H9 (cell line): ENCODE measurements around the gene C21orf58. TPM values are rescaled to one million over a fixed set of nuclear protein-coding genes. Genes with fewer than 3 reads are reported as not detected.

Experiments used
- DNase-seq: peaks from one replicate; pipeline ENCODE4 v3.0.0-alpha.2; 2017
- H2AFZ ChIP-seq: one replicate; pipeline ENCODE4 v1.6.1; 2013; ENCODE audit warnings: mild to moderate bottlenecking, low read length, control low read depth, moderate library complexity
- H2AK5ac ChIP-seq: 2 replicates; pipeline ENCODE4 v1.6.1; 2013; ENCODE audit warnings: low read length, control low read depth, mixed read lengths; ENCODE audit not compliant: insufficient read length
- H2BK120ac ChIP-seq: one replicate; pipeline ENCODE4 v1.6.1; 2013; ENCODE audit warnings: low read depth, mild to moderate bottlenecking, low read length, control low read depth, inconsistent platforms; ENCODE audit not compliant: poor library complexity, severe bottlenecking
- H2BK12ac ChIP-seq: 2 replicates; pipeline ENCODE4 v1.6.1; 2013; ENCODE audit warnings: low read length, control low read depth, mixed read lengths, low read depth; ENCODE audit not compliant: insufficient read length
- H2BK15ac ChIP-seq: 2 replicates; pipeline ENCODE4 v1.6.1; 2013; ENCODE audit warnings: low read depth, low read length, control low read depth
- H2BK20ac ChIP-seq: one replicate; pipeline ENCODE4 v1.6.1; 2013; ENCODE audit warnings: low read depth, mild to moderate bottlenecking, low read length, control low read depth, inconsistent platforms; ENCODE audit not compliant: poor library complexity, severe bottlenecking
- H2BK5ac ChIP-seq: 2 replicates; pipeline ENCODE4 v1.6.1; 2013; ENCODE audit warnings: low read length, control low read depth, mixed read lengths; ENCODE audit not compliant: insufficient read length
- H3K14ac ChIP-seq: 2 replicates; pipeline ENCODE4 v1.6.1; 2013; ENCODE audit warnings: low read length, control low read depth; ENCODE audit not compliant: insufficient read depth
- H3K18ac ChIP-seq: 2 replicates; pipeline ENCODE4 v1.6.1; 2013; ENCODE audit warnings: low read depth, mild to moderate bottlenecking, mixed read lengths, low read length, control low read depth; ENCODE audit not compliant: insufficient read length
- H3K23ac ChIP-seq: 2 replicates; pipeline ENCODE4 v1.6.1; 2013; ENCODE audit warnings: low read length, control low read depth, mixed read lengths, low read depth; ENCODE audit not compliant: insufficient read length
- H3K23me2 ChIP-seq: 2 replicates; pipeline ENCODE4 v1.6.1; 2013; ENCODE audit warnings: low read depth, mild to moderate bottlenecking, mixed read lengths, low read length, control low read depth; ENCODE audit not compliant: insufficient read length, poor library complexity, severe bottlenecking
- H3K27ac ChIP-seq: 2 replicates; pipeline ENCODE4 v1.5.1; 2013; ENCODE audit warnings: low read length, control low read depth, mixed read lengths, low read depth; ENCODE audit not compliant: insufficient read length
- H3K27me3 ChIP-seq: 2 replicates; pipeline ENCODE4 v1.6.1; 2013; ENCODE audit warnings: low read length, control low read depth, inconsistent platforms; ENCODE audit not compliant: insufficient read depth
- H3K4ac ChIP-seq: 2 replicates; pipeline ENCODE4 v1.6.1; 2013; ENCODE audit warnings: low read depth, mild to moderate bottlenecking, control low read depth, inconsistent platforms, low read length, moderate library complexity
- H3K4me1 ChIP-seq: 2 replicates; pipeline ENCODE4 v1.6.1; 2013; ENCODE audit warnings: low read length, control low read depth, inconsistent platforms; ENCODE audit not compliant: insufficient read depth
- H3K4me2 ChIP-seq: 2 replicates; pipeline ENCODE4 v1.6.1; 2013; ENCODE audit warnings: low read length, control low read depth, mixed read lengths; ENCODE audit not compliant: insufficient read length, insufficient read depth
- H3K56ac ChIP-seq: 2 replicates; pipeline ENCODE4 v1.6.1; 2013; ENCODE audit warnings: low read depth, mild to moderate bottlenecking, mixed read lengths, low read length, control low read depth; ENCODE audit not compliant: insufficient read length
- H3K79me1 ChIP-seq: 2 replicates; pipeline ENCODE4 v1.6.1; 2013; ENCODE audit warnings: low read depth, mild to moderate bottlenecking, moderate library complexity, low read length, control low read depth, inconsistent platforms; ENCODE audit not compliant: insufficient read depth, poor library complexity, severe bottlenecking
- H3K79me2 ChIP-seq: 2 replicates; pipeline ENCODE4 v1.6.1; 2013; ENCODE audit warnings: low read length, control low read depth, inconsistent platforms; ENCODE audit not compliant: insufficient read depth
- H3K9ac ChIP-seq: 2 replicates; pipeline ENCODE4 v1.6.1; 2013; ENCODE audit warnings: low read length, control low read depth, mixed read lengths; ENCODE audit not compliant: insufficient read length; ENCODE audit errors: extremely low read depth
- H3K9me3 ChIP-seq: one replicate; pipeline ENCODE4 v1.6.1; 2013; ENCODE audit warnings: low read depth, low read length, inconsistent platforms; ENCODE audit not compliant: control insufficient read depth
- H3T11ph ChIP-seq: one replicate; pipeline ENCODE4 v1.6.1; 2013; ENCODE audit warnings: mild to moderate bottlenecking, low read length, control low read depth, inconsistent platforms
- H4K20me1 ChIP-seq: one replicate; pipeline ENCODE4 v1.6.1; 2013; ENCODE audit not compliant: control insufficient read depth, insufficient read length, insufficient read depth
- H4K5ac ChIP-seq: 2 replicates; pipeline ENCODE4 v1.6.1; 2013; ENCODE audit warnings: low read depth, mild to moderate bottlenecking, mixed read lengths, low read length, control low read depth; ENCODE audit not compliant: insufficient read length
- H4K8ac ChIP-seq: replicated peaks from 2 replicates; pipeline ENCODE4 v1.6.1; 2013; ENCODE audit warnings: low read length, control low read depth, mixed read lengths, low read depth; ENCODE audit not compliant: insufficient read length
- H4K91ac ChIP-seq: 2 replicates; pipeline ENCODE4 v1.6.1; 2013; ENCODE audit warnings: low read depth, mild to moderate bottlenecking, moderate library complexity, mixed read lengths, low read length, control low read depth; ENCODE audit not compliant: insufficient read length
- H3K27ac Mint-ChIP-seq, 3 experiments: 2 replicates in 2 of 3; 3 replicates in 1 of 3; pipeline ENCODE4 v1.8.0; 2020 to 2021; ENCODE audit warnings: mixed read lengths in 3 of 3, mild to moderate bottlenecking in 1 of 3, moderate library complexity in 1 of 3
- H3K27me3 Mint-ChIP-seq: 2 replicates; pipeline ENCODE4 v1.8.0; 2021; ENCODE audit warnings: low read depth, mild to moderate bottlenecking, moderate library complexity, mixed read lengths
- H3K36me3 Mint-ChIP-seq, 3 experiments: 2 replicates in 2 of 3; 3 replicates in 1 of 3; pipeline ENCODE4 v1.8.0; 2020 to 2021; ENCODE audit warnings: low read depth in 3 of 3, mixed read lengths in 3 of 3; ENCODE audit not compliant: insufficient read depth in 1 of 3
- H3K4me1 Mint-ChIP-seq, 2 experiments: 2 replicates each; pipeline ENCODE4 v1.8.0; 2020; ENCODE audit warnings: mixed read lengths in 2 of 2
- H3K4me3 Mint-ChIP-seq, 2 experiments: 2 replicates in 1 of 2; 3 replicates in 1 of 2; pipeline ENCODE4 v1.8.0; 2020 to 2021; ENCODE audit warnings: mild to moderate bottlenecking in 2 of 2, mixed read lengths in 2 of 2, moderate library complexity in 1 of 2
- H3K9me3 Mint-ChIP-seq, 2 experiments: 2 replicates in 1 of 2; 3 replicates in 1 of 2; pipeline ENCODE4 v1.8.0; 2020; ENCODE audit warnings: mild to moderate bottlenecking in 2 of 2, mixed read lengths in 2 of 2, moderate library complexity in 1 of 2
- CTCF ChIP-seq: fragments of 200-600 bp; sonication (generic); conservative IDR thresholded peaks from 3 replicates; pipeline ENCODE4 v1.8.0; 2021; ENCODE audit warnings: antibody characterized with exemption, mild to moderate bottlenecking
- WGBS: extraction: QIAGEN DNeasy Blood & Tissue Kit; methylation state at CpG from one replicate; pipeline ENCODE4 v1.1.7; 2013; ENCODE audit warnings: missing lambda C conversion rate, low lambda C conversion rate, mixed read lengths; ENCODE audit not compliant: insufficient read length; ENCODE audit errors: extremely low coverage; 5-methylcytosine and 5-hydroxymethylcytosine counted together
- total RNA-seq: library from RNA; stranded (reverse); gene quantifications from 2 replicates; pipeline ENCODE4 v1.2.1, GENCODE V29; 2021

The C21orf58 gene
- total RNA-seq, 1 experiment from 2014 or later = 17.2 TPM

GRCh38 chr21:46295177-46295770 is 28.4 kb downstream of the C21orf58 start:
- Histone ChIP-seq H3K4me2 (no peak overlapping the region), H3K79me2 (no peaks in the 10 kb centered on the region), H4K5ac (no peak overlapping the region), H2BK20ac (no peak overlapping the region), H3K23me2 (peaks cover 9% of the 10 kb centered on the region), H3K14ac (no peak overlapping the region; the same call in 1 of the 2 replicates), H4K91ac (no peak overlapping the region), H2BK5ac (no peak overlapping the region), H3K4ac (no peak overlapping the region), H2BK12ac (no peak overlapping the region), H2BK15ac (no peak overlapping the region; the same call in 1 of the 2 replicates), H2AFZ (no peak overlapping the region), H3K23ac (no peak overlapping the region), H3K4me1 (no peaks in the 10 kb centered on the region; the same call in 1 of the 2 replicates), H2BK120ac (no peak overlapping the region), H3K27me3 (no peaks in the 10 kb centered on the region), H3K79me1 (no peaks in the 10 kb centered on the region), H3K27ac (no peak overlapping the region), H4K8ac (no peak overlapping the region), H3T11ph (no peak overlapping the region), H2AK5ac (no peak overlapping the region), H4K20me1 (no peaks in the 10 kb centered on the region), H3K18ac (no peak overlapping the region), H3K9ac (no peak overlapping the region), H3K9me3 (no peaks in the 10 kb centered on the region), H3K56ac (no peak overlapping the region)
- peaks cover 11 to 17% of the 10 kb centered on the region in 2 experiments for H3K4me1 Mint-ChIP-seq
- H3K27me3 Mint-ChIP-seq = no peaks in the 10 kb centered on the region; the same call in 1 of the 2 replicates
- peak overlapping the region; percentile 13 to 97 (median 68); a peak in 2 of 7 replicates for H3K27ac Mint-ChIP-seq
- H3K9me3 Mint-ChIP-seq = no peaks in the 10 kb centered on the region; a peak in 2 of 5 replicates
- TF ChIP-seq CTCF = no peak
- no peak for DNase-seq
- WGBS = no CpG with 5 or more reads among the region's 9 CpGs
- peaks cover 21 to 29% (median 29%) of the 10 kb centered on the region in 3 experiments for H3K36me3 Mint-ChIP-seq
- H3K4me3 Mint-ChIP-seq = no peak overlapping the region
